Breast epithelium (tissue), 4 donors: ENCODE results near the gene TNS3. TPM values are rescaled to one million over a fixed set of nuclear protein-coding genes. Genes with fewer than 3 reads are reported as not detected.

Experiments used
- DNase-seq, 2 donors: peaks; one replicate each; pipeline ENCODE4 v3.0.0-alpha.2; 2019; ENCODE audit warnings: low spot score in 2 of 2
- H3K27ac ChIP-seq, 2 donors: fragments of 200-600 bp; sonication (generic) in 1 of 2; one replicate each; pipeline ENCODE4 v1.5.1; 2016 to 2019; ENCODE audit warnings: mild to moderate bottlenecking in 1 of 2
- H3K27me3 ChIP-seq, 2 donors: fragments of 200-600 bp; sonication (generic) in 1 of 2; one replicate each; pipeline versions ENCODE4 v1.5.1 to v1.6.0; 2017 to 2019; ENCODE audit warnings: control low read depth in 1 of 2, mild to moderate bottlenecking in 1 of 2
- H3K36me3 ChIP-seq: fragments of 200-600 bp; one replicate; pipeline ENCODE4 v1.5.1; 2019
- H3K4me1 ChIP-seq, 2 donors: fragments of 200-600 bp; sonication (generic); one replicate each; pipeline ENCODE4 v1.5.1; 2016 to 2019; ENCODE audit warnings: control low read depth in 1 of 2
- H3K4me3 ChIP-seq, 3 donors: fragments of 200-600 bp; sonication (generic); 1 replicate in 2 of 3; 2 replicates in 1 of 3; pipeline ENCODE4 v1.5.1; 2016 to 2019; ENCODE audit warnings: mild to moderate bottlenecking in 3 of 3, moderate library complexity in 2 of 3
- H3K9me3 ChIP-seq, 2 donors: fragments of 200-600 bp; sonication (generic) in 1 of 2; one replicate each; pipeline ENCODE4 v1.5.1; 2016 to 2019; ENCODE audit warnings: control low read depth in 1 of 2
- POLR2A ChIP-seq: fragments of 450-650 bp; IDR thresholded peaks from one replicate; pipeline ENCODE4 v1.6.1; 2016; ENCODE audit warnings: antibody characterized with exemption, mild to moderate bottlenecking, moderate library complexity
- POLR2AphosphoS5 ChIP-seq, 3 donors: sonication (generic); formaldehyde crosslinking; IDR thresholded peaks; one replicate each; pipeline ENCODE4 v1.6.1; 2017; ENCODE audit warnings: antibody characterized with exemption in 3 of 3
- intact Hi-C: fragments of 100-400 bp; cut with DNase I; formaldehyde crosslinking; loops from one replicate; pipeline ENCODE4 v1.15.1; 2023; ENCODE audit warnings: low total_unique reads
- total RNA-seq, 3 donors: library from RNA; depleted of rRNA; stranded (reverse); fragments of >200 nt; gene quantifications; one replicate each; pipeline ENCODE4 v1.1.0, GENCODE V29; 2016
- TF ChIP-seq, protein P1 (sequence below), 3 donors: fragments of 450-650 bp; IDR thresholded peaks; one replicate each; pipeline ENCODE4 v1.5.1; 2016 to 2017; ENCODE audit warnings: antibody characterized with exemption in 3 of 3, mild to moderate bottlenecking in 3 of 3, moderate library complexity in 3 of 3

TNS3 gene
- total RNA-seq, 3 donors from 2014 or later, result 41.0 to 78.1 (median 56.2) TPM

DNA sequence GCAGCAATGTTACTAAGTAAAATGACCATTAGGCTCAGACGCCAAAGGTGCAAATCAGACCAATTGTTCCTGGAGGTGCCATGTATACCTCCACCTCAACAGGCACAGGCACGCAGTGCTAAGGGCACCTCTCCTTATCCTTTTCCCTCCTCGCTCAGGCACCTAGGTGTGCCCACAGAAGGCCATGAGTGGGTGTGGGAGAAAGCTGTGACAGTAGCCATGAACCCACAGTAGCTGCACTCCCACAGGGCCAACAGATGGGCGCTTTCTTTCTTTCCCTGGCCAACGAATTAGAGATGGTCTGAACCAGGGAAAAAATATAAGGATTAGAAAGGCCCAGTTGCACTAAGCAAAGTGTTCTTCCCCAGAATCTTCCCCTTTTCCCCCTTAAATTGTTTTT lies 15.5 kb upstream of the TNS3 start:
- H3K27ac ChIP-seq, result no peak overlapping the region
- H3K4me3 ChIP-seq, result no peak overlapping the region
- DNase-seq, result no peak
- H3K9me3 ChIP-seq, result peaks cover 19 to 21% of the 10 kb centered on the region in 2 donors
- intact Hi-C loops, result no loop called here
- H3K27me3 ChIP-seq, result no peaks in the 10 kb centered on the region
- no peaks in the 10 kb centered on the region for H3K4me1 ChIP-seq
- no peaks in the 10 kb centered on the region for H3K36me3 ChIP-seq
- TF ChIP-seq, protein P1, sequence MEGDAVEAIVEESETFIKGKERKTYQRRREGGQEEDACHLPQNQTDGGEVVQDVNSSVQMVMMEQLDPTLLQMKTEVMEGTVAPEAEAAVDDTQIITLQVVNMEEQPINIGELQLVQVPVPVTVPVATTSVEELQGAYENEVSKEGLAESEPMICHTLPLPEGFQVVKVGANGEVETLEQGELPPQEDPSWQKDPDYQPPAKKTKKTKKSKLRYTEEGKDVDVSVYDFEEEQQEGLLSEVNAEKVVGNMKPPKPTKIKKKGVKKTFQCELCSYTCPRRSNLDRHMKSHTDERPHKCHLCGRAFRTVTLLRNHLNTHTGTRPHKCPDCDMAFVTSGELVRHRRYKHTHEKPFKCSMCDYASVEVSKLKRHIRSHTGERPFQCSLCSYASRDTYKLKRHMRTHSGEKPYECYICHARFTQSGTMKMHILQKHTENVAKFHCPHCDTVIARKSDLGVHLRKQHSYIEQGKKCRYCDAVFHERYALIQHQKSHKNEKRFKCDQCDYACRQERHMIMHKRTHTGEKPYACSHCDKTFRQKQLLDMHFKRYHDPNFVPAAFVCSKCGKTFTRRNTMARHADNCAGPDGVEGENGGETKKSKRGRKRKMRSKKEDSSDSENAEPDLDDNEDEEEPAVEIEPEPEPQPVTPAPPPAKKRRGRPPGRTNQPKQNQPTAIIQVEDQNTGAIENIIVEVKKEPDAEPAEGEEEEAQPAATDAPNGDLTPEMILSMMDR (IDR thresholded peaks at IDR 0.05), result no peak
- no peak for TF ChIP-seq POLR2A
- no peak for TF ChIP-seq POLR2AphosphoS5 (IDR thresholded peaks at IDR 0.05)

DNA sequence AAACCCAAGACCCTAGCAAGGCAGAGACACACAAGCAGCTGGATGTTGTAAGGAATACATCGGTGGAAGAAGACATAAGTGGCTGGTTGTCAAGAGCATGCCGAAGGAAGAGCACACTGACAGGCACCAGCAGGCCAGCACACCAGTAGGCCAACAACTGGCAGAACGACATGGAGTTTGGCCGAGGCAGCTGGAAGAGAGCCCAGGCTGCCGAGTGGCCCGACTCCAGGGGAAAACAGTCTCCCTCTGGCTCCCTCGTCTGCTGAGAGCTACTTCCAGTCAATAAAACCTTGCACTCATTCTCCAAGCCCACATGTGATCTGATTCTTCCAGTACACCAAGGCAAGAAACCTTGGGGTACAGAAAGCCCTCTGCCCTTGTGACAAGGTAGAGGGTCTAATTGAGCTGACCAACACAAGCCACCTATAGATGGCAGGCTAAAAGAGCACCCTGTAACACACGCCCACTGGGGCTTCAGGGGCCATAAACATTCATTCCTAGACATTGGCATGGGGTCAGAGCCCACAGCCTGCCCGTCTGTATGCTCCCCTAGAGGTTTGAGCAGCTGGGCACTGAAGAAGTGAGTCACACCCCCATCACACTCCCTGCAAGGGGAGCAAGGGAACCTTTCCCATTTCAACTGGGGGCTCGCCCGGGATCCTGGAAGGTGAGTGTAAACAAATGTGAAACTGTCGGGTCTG lies 14.7 kb upstream of the TNS3 start:
- H3K4me1 ChIP-seq, result peaks cover 0 to under 1% of the 10 kb centered on the region in 2 donors
- no peak for DNase-seq
- no peak overlapping the region for H3K27ac ChIP-seq
- H3K27me3 ChIP-seq, result no peaks in the 10 kb centered on the region
- peaks cover 19 to 21% of the 10 kb centered on the region in 2 donors for H3K9me3 ChIP-seq
- no peak overlapping the region for H3K4me3 ChIP-seq
- intact Hi-C loops, result no loop called here
- TF ChIP-seq POLR2A, result no peak
- TF ChIP-seq, protein P1 (IDR thresholded peaks at IDR 0.05), result no peak
- no peak for TF ChIP-seq POLR2AphosphoS5 (IDR thresholded peaks at IDR 0.05)
- H3K36me3 ChIP-seq, result no peaks in the 10 kb centered on the region

DNA sequence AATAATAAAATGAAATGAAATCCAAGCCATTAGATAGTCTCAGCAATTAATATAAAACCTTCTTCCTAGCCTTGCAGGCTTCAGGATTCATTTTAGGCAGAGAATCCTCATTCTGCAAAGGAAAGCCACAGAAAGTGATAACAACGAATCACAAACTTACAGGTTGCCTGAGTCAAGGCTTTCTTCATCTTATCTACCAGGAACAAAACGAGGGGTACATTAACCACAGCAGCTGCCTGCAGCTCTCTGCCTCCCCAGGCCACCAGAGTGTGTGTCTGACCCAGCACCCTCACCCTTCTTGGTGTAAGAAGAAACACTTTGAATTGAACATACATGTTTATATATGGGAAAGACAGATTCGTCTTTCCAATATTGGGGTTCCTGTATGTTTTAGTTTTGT lies 12.5 kb upstream of the TNS3 start:
- H3K27me3 ChIP-seq, result no peaks in the 10 kb centered on the region
- no peak overlapping the region for H3K27ac ChIP-seq
- H3K4me3 ChIP-seq, result no peak overlapping the region
- no peak for DNase-seq
- H3K4me1 ChIP-seq, result peaks cover 0 to 5% of the 10 kb centered on the region in 2 donors
- intact Hi-C loops, result no loop called here
- TF ChIP-seq POLR2A, result no peak
- TF ChIP-seq POLR2AphosphoS5 (IDR thresholded peaks at IDR 0.05), result no peak
- TF ChIP-seq, protein P1 (IDR thresholded peaks at IDR 0.05), result no peak
- peaks cover 19 to 21% of the 10 kb centered on the region in 2 donors for H3K9me3 ChIP-seq
- no peaks in the 10 kb centered on the region for H3K36me3 ChIP-seq

DNA sequence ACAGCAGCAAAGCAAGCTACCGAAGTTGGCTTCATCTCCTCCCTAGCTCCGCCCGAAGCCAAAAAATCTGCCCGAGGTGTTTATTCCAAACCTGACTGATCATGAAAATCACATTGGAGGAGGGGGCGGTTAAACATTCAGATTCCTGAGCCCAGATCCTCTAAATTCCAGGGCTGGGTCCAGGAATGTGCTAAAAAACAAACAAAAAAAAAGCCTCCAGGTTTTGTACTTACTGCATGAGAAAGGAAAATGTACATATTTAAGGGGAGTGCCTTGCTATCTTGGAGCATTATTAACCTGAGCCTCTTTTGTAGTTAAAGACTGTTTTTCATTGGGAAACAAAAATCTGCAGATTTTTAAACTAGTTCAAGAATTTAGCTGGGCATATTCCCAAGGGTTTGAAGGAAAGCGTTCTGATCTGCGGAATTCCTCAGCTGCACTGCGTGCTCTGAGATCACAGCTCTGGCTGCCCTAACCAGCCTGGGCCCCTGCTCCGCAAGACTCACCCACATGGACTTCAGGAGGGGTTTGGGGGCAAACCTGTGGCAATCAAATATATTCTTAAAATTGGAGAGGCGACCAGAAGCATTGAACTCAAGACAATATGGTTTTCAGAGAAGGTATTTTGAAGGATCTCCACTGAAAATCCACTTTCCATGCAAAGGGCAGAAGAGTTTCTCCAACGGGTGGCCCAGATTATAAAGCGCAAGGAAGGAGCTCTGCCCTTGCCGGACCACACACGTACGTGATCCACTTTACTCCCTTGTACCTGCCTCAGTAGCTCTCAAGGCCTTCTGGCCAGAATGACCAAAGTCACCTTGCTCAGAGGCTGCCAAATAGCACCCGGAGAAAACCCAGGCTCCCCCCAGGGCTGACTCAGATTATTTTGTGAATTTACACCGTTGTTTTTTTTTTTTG lies 10.0 kb upstream of the TNS3 start:
- Histone ChIP-seq H3K4me1 (peaks cover 0 to 5% of the 10 kb centered on the region in 2 donors), H3K27ac (no peak overlapping the region), H3K27me3 (no peaks in the 10 kb centered on the region), H3K36me3 (no peaks in the 10 kb centered on the region), H3K9me3 (peaks cover 7 to 11% of the 10 kb centered on the region in 2 donors), H3K4me3 (no peak overlapping the region)
- TF ChIP-seq POLR2A (no peak), POLR2AphosphoS5 (IDR thresholded peaks at IDR 0.05) (no peak)
- TF ChIP-seq, protein P1 (IDR thresholded peaks at IDR 0.05), result no peak
- intact Hi-C loops, result loop anchor here (2.0 kb wide), 1 partner anchor 39 kb away; no protein-coding TSS in a partner anchor
- DNase-seq, result no peak
